Osteocyte (in vitro differentiated cells): Measurements from ENCODE around the gene RAB5B. TPM values are rescaled to one million over a fixed set of nuclear protein-coding genes. Genes with fewer than 3 reads are reported as not detected.
"Not testable (repeated sequence)": the region's sequence is repeated elsewhere in the genome, so short reads cannot be mapped to it uniquely, and the experiment has no call there.

Source experiments
- DNase-seq: peaks from one replicate; pipeline ENCODE4 v3.0.0; 2021; ENCODE audit warnings: mixed read lengths; ENCODE audit not compliant: unreplicated experiment; ENCODE audit errors: extremely low spot score
- H3K27ac Mint-ChIP-seq: one replicate; pipeline ENCODE4 v1.8.0; 2021; ENCODE audit warnings: mild to moderate bottlenecking, mixed read lengths; ENCODE audit not compliant: unreplicated experiment
- H3K27me3 Mint-ChIP-seq: one replicate; pipeline ENCODE4 v1.8.0; 2021; ENCODE audit warnings: mixed read lengths; ENCODE audit not compliant: unreplicated experiment
- H3K36me3 Mint-ChIP-seq: one replicate; pipeline ENCODE4 v1.8.0; 2021; ENCODE audit warnings: mixed read lengths; ENCODE audit not compliant: unreplicated experiment
- H3K4me1 Mint-ChIP-seq: one replicate; pipeline ENCODE4 v1.8.0; 2021; ENCODE audit warnings: mixed read lengths; ENCODE audit not compliant: unreplicated experiment
- H3K4me3 Mint-ChIP-seq: one replicate; pipeline ENCODE4 v1.8.0; 2021; ENCODE audit warnings: mild to moderate bottlenecking, moderate library complexity, mixed read lengths; ENCODE audit not compliant: unreplicated experiment
- H3K9me3 Mint-ChIP-seq: one replicate; pipeline ENCODE4 v1.8.0; 2021; ENCODE audit warnings: mixed read lengths; ENCODE audit not compliant: unreplicated experiment
- CTCF ChIP-seq: fragments of 200-600 bp; sonication (generic); IDR thresholded peaks from 2 replicates; pipeline ENCODE4 v1.5.0; 2021; ENCODE audit warnings: antibody characterized with exemption, mild to moderate bottlenecking, moderate library complexity
- total RNA-seq: library from RNA; stranded (reverse); gene quantifications from 2 replicates; pipeline ENCODE4 v1.2.1, GENCODE V29; 2021

The RAB5B gene
- total RNA-seq, 1 donor from 2014 or later: 126 TPM

- H3K27me3 Mint-ChIP-seq: no peaks in the 10 kb centered on the region
- H3K4me3 Mint-ChIP-seq: no peak overlapping the region
- H3K4me1 Mint-ChIP-seq: peaks cover 24% of the 10 kb centered on the region
- no peaks in the 10 kb centered on the region for H3K9me3 Mint-ChIP-seq
- DNase-seq: no peak
- TF ChIP-seq CTCF: no peak
- no peak overlapping the region for H3K27ac Mint-ChIP-seq
- peaks cover 20% of the 10 kb centered on the region for H3K36me3 Mint-ChIP-seq
Measured at GRCh38 chr12:56040151-56040550, 66.3 kb downstream of the RAB5B start.

GRCh38 chr12:56040963-56041551 lies 67.2 kb downstream of the RAB5B start:
- no peak for DNase-seq
- no peaks in the 10 kb centered on the region for H3K9me3 Mint-ChIP-seq
- no peaks in the 10 kb centered on the region for H3K27me3 Mint-ChIP-seq
- H3K4me1 Mint-ChIP-seq: peaks cover 24% of the 10 kb centered on the region
- peaks cover 15% of the 10 kb centered on the region for H3K36me3 Mint-ChIP-seq
- TF ChIP-seq CTCF: no peak
- peak overlapping the region; percentile 70 for H3K4me3 Mint-ChIP-seq
- H3K27ac Mint-ChIP-seq: peak overlapping the region; percentile 87

GRCh38 chr12:56041552-56042429 lies 67.9 kb downstream of the RAB5B start, which contains the start of gene RPS26:
Gene RPS26, plus strand, starts transcription at chr12:56041918. Its CDS starts 249 bp downstream, at chr12:56042167.
- DNase-seq: peak; percentile 98
- Mint-ChIP-seq H3K27me3 (no peaks in the 10 kb centered on the region), H3K4me3 (peak within 1 kb of the TSS; percentile 97), H3K36me3 (peaks cover 15% of the 10 kb centered on the region), H3K27ac (peak within 1 kb of the TSS; percentile 98), H3K9me3 (no peaks in the 10 kb centered on the region), H3K4me1 (peaks cover 24% of the 10 kb centered on the region)
- TF ChIP-seq CTCF: peak; percentile 62

GRCh38 chr12:56042430-56042813 lies 68.5 kb downstream of the RAB5B start:
- H3K9me3 Mint-ChIP-seq, DNase-seq, H3K27me3 Mint-ChIP-seq: not testable (repeated sequence)
- peak overlapping the region; percentile 97 for H3K4me3 Mint-ChIP-seq
- H3K4me1 Mint-ChIP-seq: peaks cover 26% of the 10 kb centered on the region
- peak overlapping the region; percentile 98 for H3K27ac Mint-ChIP-seq
- H3K36me3 Mint-ChIP-seq: peaks cover 15% of the 10 kb centered on the region

GRCh38 chr12:56042843-56043242 lies 69.0 kb downstream of the RAB5B start:
- Mint-ChIP-seq H3K4me1 (peaks cover 26% of the 10 kb centered on the region), H3K4me3 (peak overlapping the region; percentile 97), H3K36me3 (peaks cover 13% of the 10 kb centered on the region), H3K9me3 (no peaks in the 10 kb centered on the region), H3K27me3 (no peaks in the 10 kb centered on the region), H3K27ac (peak overlapping the region; percentile 98)
- no peak for DNase-seq
- TF ChIP-seq CTCF: no peak

Other genes starting within 250 kb of the RAB5B start
- 1,511 and 1,600 TPM in 2 replicates for gene CD63, start 245.1 kb upstream of the RAB5B start, total RNA-seq
- 11.6 and 14.0 TPM in 2 replicates for gene GDF11, start 231.0 kb upstream of the RAB5B start, total RNA-seq
- gene SARNP, start 156.4 kb upstream of the RAB5B start, total RNA-seq: 55.6 and 56.1 TPM in 2 replicates
- gene ORMDL2, start 156.0 kb upstream of the RAB5B start, total RNA-seq: 26.0 TPM in 2 replicates
- gene DNAJC14, start 144.5 kb upstream of the RAB5B start, total RNA-seq: 44.3 and 46.8 TPM in 2 replicates
- 14.3 and 15.1 TPM in 2 replicates for gene MMP19, start 131.1 kb upstream of the RAB5B start, total RNA-seq
- gene PYM1, start 46.2 kb upstream of the RAB5B start, total RNA-seq: 18.2 and 20.5 TPM in 2 replicates
- 63.0 and 70.1 TPM in 2 replicates for gene DGKA, start 42.9 kb upstream of the RAB5B start, total RNA-seq
- gene PMEL, start 8.0 kb upstream of the RAB5B start, total RNA-seq: 1.0 and 1.4 TPM in 2 replicates
- 27.3 and 29.6 TPM in 2 replicates for gene CDK2, start 7.2 kb upstream of the RAB5B start, total RNA-seq
- 16.2 and 19.4 TPM in 2 replicates for gene SUOX, start 23.2 kb downstream of the RAB5B start, total RNA-seq
- gene IKZF4, start 47.0 kb downstream of the RAB5B start, total RNA-seq: 8.2 and 10.6 TPM in 2 replicates
- gene RPS26, start 67.8 kb downstream of the RAB5B start, total RNA-seq: 25.0 and 25.3 TPM in 2 replicates
- gene ERBB3, start 106.1 kb downstream of the RAB5B start, total RNA-seq: 0.97 and 1.2 TPM in 2 replicates
- 85.9 and 87.9 TPM in 2 replicates for gene PA2G4, start 130.5 kb downstream of the RAB5B start, total RNA-seq
- 3,386 and 3,580 TPM in 2 replicates for gene RPL41, start 142.6 kb downstream of the RAB5B start, total RNA-seq
- 10.5 and 11.8 TPM in 2 replicates for gene ZC3H10, start 144.2 kb downstream of the RAB5B start, total RNA-seq
- gene ESYT1, start 154.2 kb downstream of the RAB5B start, total RNA-seq: 127 and 142 TPM in 2 replicates
- gene MYL6B, start 178.5 kb downstream of the RAB5B start, total RNA-seq: 123 and 139 TPM in 2 replicates
- 1,490 and 1,549 TPM in 2 replicates for gene MYL6, start 184.3 kb downstream of the RAB5B start, total RNA-seq
- gene SMARCC2, start 215.4 kb downstream of the RAB5B start, total RNA-seq: 122 and 128 TPM in 2 replicates
- gene RNF41, start 247.8 kb downstream of the RAB5B start, total RNA-seq: 71.2 and 77.8 TPM in 2 replicates